ENCODE results near the gene ABCC8. TPM values are rescaled to one million over a fixed set of nuclear protein-coding genes. Genes with fewer than 3 reads are reported as not detected.

Gene ABCC8
- polyA plus RNA-seq, 1 of the 3 experiments (the other 2 are of a cell fraction) = 1.1 TPM

DNA sequence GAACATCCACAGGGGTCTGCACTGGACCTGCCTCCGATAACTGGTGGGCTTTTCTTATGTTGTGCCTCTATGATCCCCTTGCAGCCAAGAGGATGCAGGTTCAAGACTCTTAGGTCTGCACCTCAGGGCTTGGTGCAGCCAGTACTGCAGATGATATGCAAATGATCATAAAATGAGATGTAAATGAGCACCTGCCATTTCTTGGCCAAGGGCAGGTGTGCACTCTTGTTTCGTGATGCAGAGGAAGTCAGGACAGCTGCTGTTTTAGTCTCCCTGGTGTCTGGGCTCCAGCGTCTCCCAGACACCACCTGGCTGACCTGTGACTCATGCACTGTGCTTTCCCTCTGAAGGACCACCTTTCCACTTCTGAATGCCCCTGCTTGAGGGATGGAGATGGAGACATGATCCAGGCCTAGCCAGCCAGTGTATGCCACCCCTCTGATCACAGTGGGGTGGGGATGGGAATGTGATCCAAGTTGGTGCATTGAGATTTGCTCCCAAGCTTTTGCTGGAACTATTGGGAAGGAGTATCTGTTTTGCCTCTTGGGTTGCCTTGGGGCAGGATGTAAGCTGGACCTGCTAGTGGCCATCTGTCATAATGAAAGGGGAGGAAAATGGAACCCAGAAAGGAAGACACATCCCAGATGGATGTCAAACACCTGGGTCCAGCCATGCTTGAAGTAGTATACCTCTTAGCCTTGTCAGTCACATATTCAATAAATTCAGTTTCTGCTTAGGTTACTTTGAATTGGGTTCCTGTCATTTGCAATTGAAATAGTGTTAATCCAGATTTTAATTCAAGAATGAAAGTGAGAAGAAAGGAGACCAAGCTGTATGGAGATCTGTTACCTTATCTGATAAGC lies 84.9 kb downstream of the ABCC8 start:
- CTCF ChIA-PET = interaction anchor here (0.6 to 18.5 kb wide), 3 partner anchors 8 to 1035 kb away, joined by 4 to 1101 read pairs (median 16); no protein-coding TSS in a partner anchor
- Histone ChIP-seq H3K4me1 (ENCODE audit: control insufficient read depth in 1 of 2, insufficient read depth in 2 of 2, low read depth in 1 of 2, low read length in 1 of 2) (peaks cover 0 to 4% of the 10 kb centered on the region in 2 experiments; a peak in 1 of 4 replicates), H3F3A (replicated peaks; ENCODE audit: insufficient read depth) (no peaks in the 10 kb centered on the region), H2AFZ (ENCODE audit: low read depth) (no peak overlapping the region), H3K79me2 (ENCODE audit: insufficient read depth) (no peaks in the 10 kb centered on the region), H3K27ac (ENCODE audit: low read depth in 2 of 2, low read length in 1 of 2) (no peak overlapping the region), H3K4me3 (ENCODE audit: low read depth in 2 of 2, low read length in 1 of 2) (no peak overlapping the region), H3K27me3 (ENCODE audit: insufficient read depth) (peaks cover 15% of the 10 kb centered on the region), H4K20me1 (ENCODE audit: insufficient read depth) (no peaks in the 10 kb centered on the region), H3K9me3 (no peaks in the 10 kb centered on the region), H3K9me2 (no peaks in the 10 kb centered on the region), H3K36me3 (replicated peaks in 1 of 2; ENCODE audit: control insufficient read depth in 1 of 2, insufficient read depth in 2 of 2, low read length in 1 of 2) (no peaks in the 10 kb centered on the region), H3K4me2 (no peak overlapping the region), H3K9ac (no peak overlapping the region)
- TF ChIP-seq CHD2 (IDR thresholded peaks at IDR 0.05; ENCODE audit: low read length, partially characterized antibody) (no peak), SMC3 (IDR thresholded peaks at IDR 0.05; ENCODE audit: low read depth, low read length) (no peak)
- TF ChIP-seq, protein P1, sequence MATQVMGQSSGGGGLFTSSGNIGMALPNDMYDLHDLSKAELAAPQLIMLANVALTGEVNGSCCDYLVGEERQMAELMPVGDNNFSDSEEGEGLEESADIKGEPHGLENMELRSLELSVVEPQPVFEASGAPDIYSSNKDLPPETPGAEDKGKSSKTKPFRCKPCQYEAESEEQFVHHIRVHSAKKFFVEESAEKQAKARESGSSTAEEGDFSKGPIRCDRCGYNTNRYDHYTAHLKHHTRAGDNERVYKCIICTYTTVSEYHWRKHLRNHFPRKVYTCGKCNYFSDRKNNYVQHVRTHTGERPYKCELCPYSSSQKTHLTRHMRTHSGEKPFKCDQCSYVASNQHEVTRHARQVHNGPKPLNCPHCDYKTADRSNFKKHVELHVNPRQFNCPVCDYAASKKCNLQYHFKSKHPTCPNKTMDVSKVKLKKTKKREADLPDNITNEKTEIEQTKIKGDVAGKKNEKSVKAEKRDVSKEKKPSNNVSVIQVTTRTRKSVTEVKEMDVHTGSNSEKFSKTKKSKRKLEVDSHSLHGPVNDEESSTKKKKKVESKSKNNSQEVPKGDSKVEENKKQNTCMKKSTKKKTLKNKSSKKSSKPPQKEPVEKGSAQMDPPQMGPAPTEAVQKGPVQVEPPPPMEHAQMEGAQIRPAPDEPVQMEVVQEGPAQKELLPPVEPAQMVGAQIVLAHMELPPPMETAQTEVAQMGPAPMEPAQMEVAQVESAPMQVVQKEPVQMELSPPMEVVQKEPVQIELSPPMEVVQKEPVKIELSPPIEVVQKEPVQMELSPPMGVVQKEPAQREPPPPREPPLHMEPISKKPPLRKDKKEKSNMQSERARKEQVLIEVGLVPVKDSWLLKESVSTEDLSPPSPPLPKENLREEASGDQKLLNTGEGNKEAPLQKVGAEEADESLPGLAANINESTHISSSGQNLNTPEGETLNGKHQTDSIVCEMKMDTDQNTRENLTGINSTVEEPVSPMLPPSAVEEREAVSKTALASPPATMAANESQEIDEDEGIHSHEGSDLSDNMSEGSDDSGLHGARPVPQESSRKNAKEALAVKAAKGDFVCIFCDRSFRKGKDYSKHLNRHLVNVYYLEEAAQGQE (IDR thresholded peaks at IDR 0.05; ENCODE audit: low read depth, low read length) = no peak
- TF ChIP-seq, protein P2, sequence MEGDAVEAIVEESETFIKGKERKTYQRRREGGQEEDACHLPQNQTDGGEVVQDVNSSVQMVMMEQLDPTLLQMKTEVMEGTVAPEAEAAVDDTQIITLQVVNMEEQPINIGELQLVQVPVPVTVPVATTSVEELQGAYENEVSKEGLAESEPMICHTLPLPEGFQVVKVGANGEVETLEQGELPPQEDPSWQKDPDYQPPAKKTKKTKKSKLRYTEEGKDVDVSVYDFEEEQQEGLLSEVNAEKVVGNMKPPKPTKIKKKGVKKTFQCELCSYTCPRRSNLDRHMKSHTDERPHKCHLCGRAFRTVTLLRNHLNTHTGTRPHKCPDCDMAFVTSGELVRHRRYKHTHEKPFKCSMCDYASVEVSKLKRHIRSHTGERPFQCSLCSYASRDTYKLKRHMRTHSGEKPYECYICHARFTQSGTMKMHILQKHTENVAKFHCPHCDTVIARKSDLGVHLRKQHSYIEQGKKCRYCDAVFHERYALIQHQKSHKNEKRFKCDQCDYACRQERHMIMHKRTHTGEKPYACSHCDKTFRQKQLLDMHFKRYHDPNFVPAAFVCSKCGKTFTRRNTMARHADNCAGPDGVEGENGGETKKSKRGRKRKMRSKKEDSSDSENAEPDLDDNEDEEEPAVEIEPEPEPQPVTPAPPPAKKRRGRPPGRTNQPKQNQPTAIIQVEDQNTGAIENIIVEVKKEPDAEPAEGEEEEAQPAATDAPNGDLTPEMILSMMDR (IDR thresholded peaks at IDR 0.05) = no peak
- WGBS (ENCODE audit: low lambda C conversion rate) = 49% methylated on average over 3 of the region's 3 CpGs
- POLR2A ChIA-PET = no interaction called here
- peak; percentile 12 for DNase-seq

DNA sequence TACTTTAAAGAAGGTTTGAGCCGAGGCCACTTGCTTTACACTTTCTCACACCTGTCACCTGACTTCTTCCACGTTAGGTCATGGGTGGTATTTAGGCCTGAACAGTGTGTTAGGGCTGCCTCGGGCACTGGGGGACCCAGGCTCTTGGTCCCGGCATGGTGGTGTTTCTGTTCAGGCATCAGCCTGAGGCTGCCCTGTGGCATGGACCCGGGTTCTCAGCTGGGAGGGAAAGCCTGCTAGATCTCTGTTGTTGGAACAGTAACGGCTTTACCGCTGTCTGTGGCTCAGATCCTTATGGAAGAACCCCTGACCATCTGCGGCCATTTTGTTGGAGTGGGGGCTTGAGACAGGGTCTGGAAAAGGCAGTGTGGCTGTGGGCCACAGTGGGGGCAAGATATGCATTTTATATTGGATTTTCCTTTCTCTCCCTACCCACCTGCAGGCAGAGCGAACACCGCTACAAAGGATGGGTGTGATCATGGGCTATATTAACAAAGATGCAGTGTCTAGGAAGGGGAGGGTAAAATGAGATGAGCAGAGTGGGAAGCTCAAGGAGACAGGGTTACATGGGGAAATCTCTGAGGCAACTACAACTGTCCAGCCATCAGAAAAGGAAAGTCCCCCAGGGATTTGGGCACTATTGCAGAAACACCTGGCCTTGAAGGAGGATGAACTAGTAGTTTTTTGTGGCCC lies 86.5 kb downstream of the ABCC8 start:
- DNase-seq = peak; percentile 42
- Histone ChIP-seq H4K20me1 (ENCODE audit: insufficient read depth) (no peaks in the 10 kb centered on the region), H3K27ac (ENCODE audit: low read depth in 2 of 2, low read length in 1 of 2) (no peak overlapping the region), H3K36me3 (replicated peaks in 1 of 2; ENCODE audit: control insufficient read depth in 1 of 2, insufficient read depth in 2 of 2, low read length in 1 of 2) (no peaks in the 10 kb centered on the region), H3K4me3 (ENCODE audit: low read depth in 2 of 2, low read length in 1 of 2) (peak overlapping the region in 1 of 2 experiments; percentile 48; a peak in 2 of 4 replicates), H3K79me2 (ENCODE audit: insufficient read depth) (no peaks in the 10 kb centered on the region), H2AFZ (ENCODE audit: low read depth) (0 out of 2 replicates have a peak overlapping the region, but pooled peaks have one; percentile 59), H3K27me3 (ENCODE audit: insufficient read depth) (peaks cover 15% of the 10 kb centered on the region), H3K9ac (no peak overlapping the region), H3K4me1 (ENCODE audit: control insufficient read depth in 1 of 2, insufficient read depth in 2 of 2, low read depth in 1 of 2, low read length in 1 of 2) (peaks cover 0 to 4% of the 10 kb centered on the region in 2 experiments; a peak in 1 of 4 replicates), H3K9me3 (no peaks in the 10 kb centered on the region), H3F3A (replicated peaks; ENCODE audit: insufficient read depth) (no peaks in the 10 kb centered on the region), H3K4me2 (peak overlapping the region; percentile 82; the same call in 1 of the 2 replicates), H3K9me2 (no peaks in the 10 kb centered on the region)
- POLR2A ChIA-PET = interaction anchor here (0.6 kb wide), 1 partner anchor 312 kb away, joined by 3 read pairs; the partner anchor contains the start of gene RPS13
- CTCF ChIA-PET = interaction anchor here (0.7 to 18.5 kb wide), 13 partner anchors 9 to 341 kb away, joined by 3 to 1101 read pairs (median 5); partner anchors contain the start of gene ABCC8
- WGBS (ENCODE audit: low lambda C conversion rate) = 52% methylated on average over 10 of the region's 10 CpGs
- TF ChIP-seq, protein P2 (IDR thresholded peaks at IDR 0.05) = no peak
- TF ChIP-seq, protein P3, sequence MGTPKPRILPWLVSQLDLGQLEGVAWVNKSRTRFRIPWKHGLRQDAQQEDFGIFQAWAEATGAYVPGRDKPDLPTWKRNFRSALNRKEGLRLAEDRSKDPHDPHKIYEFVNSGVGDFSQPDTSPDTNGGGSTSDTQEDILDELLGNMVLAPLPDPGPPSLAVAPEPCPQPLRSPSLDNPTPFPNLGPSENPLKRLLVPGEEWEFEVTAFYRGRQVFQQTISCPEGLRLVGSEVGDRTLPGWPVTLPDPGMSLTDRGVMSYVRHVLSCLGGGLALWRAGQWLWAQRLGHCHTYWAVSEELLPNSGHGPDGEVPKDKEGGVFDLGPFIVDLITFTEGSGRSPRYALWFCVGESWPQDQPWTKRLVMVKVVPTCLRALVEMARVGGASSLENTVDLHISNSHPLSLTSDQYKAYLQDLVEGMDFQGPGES (IDR thresholded peaks at IDR 0.05; ENCODE audit: low read depth, low read length) = no peak
- TF ChIP-seq FOXJ3 (CRISPR knock-in tag; IDR thresholded peaks at IDR 0.05) (no peak), POLR2AphosphoS5 (IDR thresholded peaks at IDR 0.05; ENCODE audit: low read depth, low read length) (no peak), ELF1 (IDR thresholded peaks at IDR 0.05) (no peak), SIN3A (IDR thresholded peaks at IDR 0.05; ENCODE audit: borderline replicate concordance, low read depth, low read length) (no peak), SMC3 (IDR thresholded peaks at IDR 0.05; ENCODE audit: low read depth, low read length) (no peak), YY1 (IDR thresholded peaks at IDR 0.05; ENCODE audit: low read depth) (no peak)
- TF ChIP-seq, protein P4, sequence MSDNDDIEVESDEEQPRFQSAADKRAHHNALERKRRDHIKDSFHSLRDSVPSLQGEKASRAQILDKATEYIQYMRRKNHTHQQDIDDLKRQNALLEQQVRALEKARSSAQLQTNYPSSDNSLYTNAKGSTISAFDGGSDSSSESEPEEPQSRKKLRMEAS (IDR thresholded peaks at IDR 0.05; ENCODE audit: low read depth) = no peak

Data from SK-N-SH (cell line).